Spinal cord (tissue), 10 donors: Measurements from ENCODE around the gene LRRIQ1. TPM values are rescaled to one million over a fixed set of nuclear protein-coding genes. Genes with fewer than 3 reads are reported as not detected.

Experiments used
- DNase-seq, 6 donors: peaks; one replicate each; pipeline versions ENCODE4 v3.0.0 to v3.0.0-alpha.2; 2013 to 2015; ENCODE audit warnings: low spot score in 6 of 6, low read depth in 4 of 6
- H3K27ac ChIP-seq: one replicate; pipeline ENCODE4 v1.5.1; 2013; ENCODE audit warnings: low read depth, low read length, control low read depth
- H3K27me3 ChIP-seq: one replicate; pipeline ENCODE4 v1.6.1; 2013; ENCODE audit warnings: low read length; ENCODE audit not compliant: control insufficient read depth, insufficient read depth
- H3K36me3 ChIP-seq: one replicate; pipeline ENCODE4 v1.6.1; 2013; ENCODE audit warnings: low read length; ENCODE audit not compliant: control insufficient read depth, insufficient read depth
- H3K4me1 ChIP-seq: one replicate; pipeline ENCODE4 v1.6.1; 2013; ENCODE audit warnings: low read length; ENCODE audit not compliant: control insufficient read depth, insufficient read depth
- H3K4me3 ChIP-seq: one replicate; pipeline ENCODE4 v1.5.1; 2013; ENCODE audit warnings: low read depth, low read length, control low read depth
- H3K9me3 ChIP-seq: one replicate; pipeline ENCODE4 v1.6.1; 2013; ENCODE audit warnings: low read length; ENCODE audit not compliant: control insufficient read depth, insufficient read depth
- WGBS: methylation state at CpG from one replicate; pipeline ENCODE4 v1.1.5; 2013; ENCODE audit warnings: missing lambda C conversion rate; ENCODE audit not compliant: insufficient coverage; 5-methylcytosine and 5-hydroxymethylcytosine counted together
- polyA plus RNA-seq, 2 donors: library from polyadenylated mRNA; unstranded; fragments of 120-200 nt; gene quantifications; one replicate each; pipeline ENCODE4 v1.2.1, GENCODE V29; 2013; ENCODE audit not compliant: insufficient read length in 2 of 2
- total RNA-seq, 2 donors: library from RNA; depleted of rRNA in 1 of 2; stranded (reverse); fragments of 120-200 nt in 1 of 2; fragments of >200 nt in 1 of 2; gene quantifications; one replicate each; pipeline versions ENCODE4 v1.2.3 to v1.2.4, GENCODE V29; 2013 to 2014
- donor health status: healthy.

LRRIQ1 gene
- total and polyA plus RNA-seq, 4 donors = 5.6 to 18.0 (median 10.4) TPM

DNA sequence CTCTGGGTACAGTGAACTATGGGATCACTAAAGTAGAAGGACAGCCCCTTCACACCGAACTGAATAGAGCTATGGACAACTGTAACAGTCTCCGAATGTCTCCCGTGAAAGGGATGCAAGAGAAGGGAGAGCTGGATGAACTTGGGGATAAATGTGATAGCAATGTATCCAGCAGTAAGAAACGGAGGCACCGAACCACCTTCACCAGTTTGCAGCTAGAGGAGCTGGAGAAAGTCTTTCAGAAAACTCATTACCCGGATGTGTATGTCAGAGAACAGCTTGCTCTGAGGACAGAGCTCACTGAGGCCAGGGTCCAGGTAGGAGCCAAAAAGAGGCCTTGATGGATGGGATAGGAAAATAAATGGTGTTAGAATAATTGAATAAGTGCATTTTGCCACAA, 247.4 kb downstream of the LRRIQ1 start:
- no peak overlapping the region for H3K27ac ChIP-seq
- no peak overlapping the region for H3K4me3 ChIP-seq
- H3K9me3 ChIP-seq = no peaks in the 10 kb centered on the region
- WGBS = 57% methylated on average over 6 of the region's 6 CpGs
- no peaks in the 10 kb centered on the region for H3K36me3 ChIP-seq
- H3K4me1 ChIP-seq = peaks cover 23% of the 10 kb centered on the region
- H3K27me3 ChIP-seq = peaks cover 65% of the 10 kb centered on the region
- peak in 1 of 6 donors; percentile 2 for DNase-seq

Other genes with a start within 250 kb of the LRRIQ1 start
- 10 to 100 TPM; 11.0 to 50.8 TPM for gene SLC6A15, start 123.6 kb upstream of the LRRIQ1 start, total RNA-seq
- gene SLC6A15, start 123.6 kb upstream of the LRRIQ1 start, polyA plus RNA-seq = 10 to 100 TPM; 17.9 to 23.4 TPM
- gene TSPAN19, start 74 bp upstream of the LRRIQ1 start, total RNA-seq = 1 to 10 TPM in 1 of 2 donors, under 1 TPM in 1; 0.66 to 1.1 TPM
- gene TSPAN19, start 74 bp upstream of the LRRIQ1 start, polyA plus RNA-seq = 1 to 10 TPM; 1.8 to 2.2 TPM
- gene ALX1, start 243.9 kb downstream of the LRRIQ1 start, total RNA-seq = 1 to 10 TPM in 1 of 2 donors, not detected in 1; 1.2 TPM
- under 1 TPM; 0.26 to 0.41 TPM for gene ALX1, start 243.9 kb downstream of the LRRIQ1 start, polyA plus RNA-seq